Mesenchymal stem cell (in vitro differentiated cells and primary cell): ENCODE data around the gene YPEL5.
"Not testable (repeated sequence)": the region's sequence is repeated elsewhere in the genome, so short reads cannot be mapped to it uniquely, and the experiment has no call there.

Source experiments
- DNase-seq: peaks from one replicate; pipeline ENCODE4 v3.0.0-alpha.2; 2013
- H2AFZ ChIP-seq: one replicate; pipeline ENCODE4 v1.6.1; 2013; ENCODE audit warnings: low read depth, mild to moderate bottlenecking, control low read depth, inconsistent platforms, low read length, moderate library complexity
- H2AK5ac ChIP-seq: 2 replicates; pipeline ENCODE4 v1.6.1; 2013; ENCODE audit warnings: low read length, moderate library complexity, mild to moderate bottlenecking, inconsistent platforms; ENCODE audit not compliant: severe bottlenecking
- H2BK120ac ChIP-seq: one replicate; pipeline ENCODE4 v1.6.1; 2013; ENCODE audit warnings: low read depth, mild to moderate bottlenecking, inconsistent platforms, low read length, moderate library complexity
- H2BK12ac ChIP-seq, 2 experiments: one replicate each; pipeline ENCODE4 v1.6.1; 2013; ENCODE audit warnings: inconsistent platforms in 2 of 2, low read length in 2 of 2, mild to moderate bottlenecking in 2 of 2, moderate library complexity in 2 of 2, control low read depth in 1 of 2
- H2BK15ac ChIP-seq: one replicate; pipeline ENCODE4 v1.6.1; 2013; ENCODE audit warnings: mild to moderate bottlenecking, low read depth, inconsistent platforms; ENCODE audit not compliant: poor library complexity, severe bottlenecking
- H2BK5ac ChIP-seq: 2 replicates; pipeline ENCODE4 v1.6.1; 2013; ENCODE audit warnings: low read depth, mild to moderate bottlenecking, low read length, control low read depth, inconsistent platforms; ENCODE audit not compliant: poor library complexity, severe bottlenecking
- H3K14ac ChIP-seq, 2 experiments: one replicate each; pipeline ENCODE4 v1.6.1; 2013; ENCODE audit warnings: inconsistent platforms in 2 of 2, low read length in 2 of 2, control low read depth in 1 of 2, mild to moderate bottlenecking in 1 of 2, moderate library complexity in 1 of 2
- H3K18ac ChIP-seq, 2 experiments: one replicate each; pipeline ENCODE4 v1.6.1; 2013; ENCODE audit warnings: inconsistent platforms in 2 of 2, low read length in 2 of 2, control low read depth in 1 of 2, low read depth in 1 of 2, mild to moderate bottlenecking in 1 of 2
- H3K23ac ChIP-seq, 2 experiments: one replicate each; pipeline ENCODE4 v1.6.1; 2013; ENCODE audit warnings: inconsistent platforms in 2 of 2, low read length in 2 of 2, mild to moderate bottlenecking in 2 of 2, moderate library complexity in 2 of 2, control low read depth in 1 of 2
- H3K27ac ChIP-seq: 2 replicates; pipeline ENCODE4 v1.5.1; 2013; ENCODE audit warnings: mild to moderate bottlenecking, moderate library complexity, low read length, control low read depth, inconsistent platforms; ENCODE audit not compliant: poor library complexity, severe bottlenecking
- H3K27me3 ChIP-seq, 2 experiments: 2 replicates each; pipeline versions ENCODE4 v1.6.1 to v1.7.0; 2013; ENCODE audit warnings: low read length in 2 of 2, mild to moderate bottlenecking in 2 of 2, moderate library complexity in 2 of 2, control low read depth in 1 of 2, inconsistent platforms in 1 of 2; ENCODE audit not compliant: control insufficient read depth in 1 of 2, insufficient read depth in 1 of 2
- H3K36me3 ChIP-seq, 2 experiments: 2 replicates each; pipeline versions ENCODE4 v1.6.1 to v1.7.0; 2013; ENCODE audit warnings: low read length in 2 of 2, control low read depth in 1 of 2, inconsistent platforms in 1 of 2, low read depth in 1 of 2, mild to moderate bottlenecking in 1 of 2; ENCODE audit not compliant: insufficient read depth in 2 of 2, control insufficient read depth in 1 of 2
- H3K4ac ChIP-seq, 2 experiments: one replicate each; pipeline ENCODE4 v1.6.1; 2013; ENCODE audit warnings: inconsistent platforms in 2 of 2, low read length in 2 of 2, mild to moderate bottlenecking in 2 of 2, moderate library complexity in 2 of 2, control low read depth in 1 of 2, low read depth in 1 of 2
- H3K4me1 ChIP-seq: 2 replicates; pipeline ENCODE4 v1.6.1; 2013; ENCODE audit warnings: low read depth, low read length, control low read depth; ENCODE audit not compliant: control insufficient read depth, insufficient read depth
- H3K4me2 ChIP-seq: 2 replicates; pipeline ENCODE4 v1.6.1; 2013; ENCODE audit warnings: low read length, mild to moderate bottlenecking, inconsistent platforms; ENCODE audit not compliant: poor library complexity, severe bottlenecking
- H3K4me3 ChIP-seq, 2 experiments: 2 replicates each; pipeline versions ENCODE4 v1.5.1 to v1.7.0; 2013; ENCODE audit warnings: low read length in 2 of 2, mild to moderate bottlenecking in 2 of 2, control low read depth in 1 of 2, low read depth in 1 of 2; ENCODE audit not compliant: insufficient read depth in 1 of 2
- H3K79me1 ChIP-seq: replicated peaks from 2 replicates; pipeline ENCODE4 v1.6.1; 2013; ENCODE audit warnings: mild to moderate bottlenecking, control low read depth, low read length, inconsistent platforms; ENCODE audit not compliant: poor library complexity, severe bottlenecking
- H3K9ac ChIP-seq: 2 replicates; pipeline ENCODE4 v1.7.0; 2013; ENCODE audit warnings: mild to moderate bottlenecking, low read length, moderate library complexity
- H3K9me3 ChIP-seq: 2 replicates; pipeline ENCODE4 v1.7.0; 2013; ENCODE audit warnings: mild to moderate bottlenecking, low read length; ENCODE audit not compliant: control insufficient read depth
- H4K8ac ChIP-seq: one replicate; pipeline ENCODE4 v1.6.1; 2013; ENCODE audit warnings: inconsistent platforms, mild to moderate bottlenecking, low read length, moderate library complexity
- H4K91ac ChIP-seq: one replicate; pipeline ENCODE4 v1.6.1; 2013; ENCODE audit warnings: mild to moderate bottlenecking, low read length, inconsistent platforms
- WGBS: methylation state at CpG from one replicate; pipeline ENCODE4 v1.1.7; 2013; ENCODE audit warnings: mixed read lengths; 5-methylcytosine and 5-hydroxymethylcytosine counted together

The YPEL5 gene

DNA sequence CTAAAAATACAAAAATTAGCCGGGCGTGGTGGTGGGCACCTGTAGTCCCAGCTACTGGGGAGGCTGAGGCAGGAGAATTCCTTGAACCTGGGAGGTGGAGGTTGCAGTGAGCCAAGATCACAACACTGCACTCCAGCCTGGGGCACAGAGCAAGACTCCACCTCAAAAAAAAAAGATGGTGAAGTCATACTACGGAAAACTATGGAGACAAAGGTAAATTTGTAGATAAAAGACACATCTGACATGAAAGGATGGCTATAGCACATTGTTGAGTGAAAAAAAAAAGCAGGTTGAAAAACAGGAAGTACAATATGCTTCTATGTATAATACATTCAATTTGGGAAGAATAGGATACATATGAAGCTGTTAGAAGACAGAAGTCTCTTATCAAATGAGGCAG, 1.9 kb upstream of the YPEL5 start:
- not testable (repeated sequence) for H2BK5ac ChIP-seq, H3K27me3 ChIP-seq, H3K14ac ChIP-seq, H3K9me3 ChIP-seq, H4K91ac ChIP-seq, H3K79me1 ChIP-seq, H3K23ac ChIP-seq, H2AFZ ChIP-seq, H3K9ac ChIP-seq, H2BK12ac ChIP-seq, H3K4ac ChIP-seq, H2BK120ac ChIP-seq, H3K4me1 ChIP-seq, H2BK15ac ChIP-seq, H2AK5ac ChIP-seq, DNase-seq, H3K27ac ChIP-seq, H3K4me2 ChIP-seq, H4K8ac ChIP-seq, H3K4me3 ChIP-seq, H3K18ac ChIP-seq
- whole genome bisulfite sequencing: 75% methylated on average over 1 of the region's 3 CpGs
- peaks cover 0 to 15% of the 10 kb centered on the region in 2 experiments for H3K36me3 ChIP-seq

DNA sequence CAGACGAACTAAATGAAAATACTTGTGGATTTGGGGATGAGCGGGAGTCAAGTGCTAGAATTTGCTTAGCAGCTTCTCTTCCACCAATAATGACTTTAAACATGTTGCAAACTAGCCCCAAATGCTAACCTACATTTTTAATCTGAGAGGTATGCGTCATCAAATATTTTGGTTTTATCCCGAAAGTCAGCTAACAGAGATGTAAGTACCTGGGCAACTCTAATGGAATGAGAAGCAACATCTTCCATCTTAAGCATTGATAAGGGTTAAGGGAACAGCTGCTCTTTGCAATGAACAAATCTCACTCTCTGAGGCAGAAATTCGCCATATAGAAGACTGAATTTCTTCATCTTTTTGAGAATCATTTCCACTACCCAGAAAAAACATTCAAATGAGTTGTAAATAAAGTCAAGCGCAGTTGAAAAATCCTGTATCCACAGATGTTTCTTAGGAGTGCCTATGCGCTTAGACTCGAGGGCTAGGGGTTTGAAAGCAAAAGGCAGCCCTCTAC, 926 bp upstream of the YPEL5 start:
- Histone ChIP-seq H3K36me3 (peaks cover 0 to 24% of the 10 kb centered on the region in 2 experiments), H3K23ac (no peak overlapping the region), H2BK12ac (no peak overlapping the region), H3K27ac (peak overlapping the region; percentile 28), H3K18ac (peak overlapping the region in 1 of 2 experiments; percentile 54), H2BK5ac (no peak overlapping the region), H3K4me3 (peak overlapping the region; percentile 52 to 92), H4K8ac (peak overlapping the region; percentile 3), H3K4me2 (peak overlapping the region; percentile 88), H3K14ac (no peak overlapping the region), H2AK5ac (no peak overlapping the region), H3K9me3 (no peaks in the 10 kb centered on the region), H3K4ac (no peak overlapping the region), H4K91ac (no peak overlapping the region), H3K79me1 (peaks cover 4% of the 10 kb centered on the region), H3K4me1 (peaks cover 4% of the 10 kb centered on the region), H3K9ac (peak overlapping the region; percentile 97), H3K27me3 (peaks cover 0 to 7% of the 10 kb centered on the region in 2 experiments), H2BK15ac (no peak overlapping the region), H2AFZ (peak overlapping the region; percentile 18), H2BK120ac (no peak overlapping the region)
- DNase-seq: no peak
- 46% methylated on average over 8 of the region's 8 CpGs for WGBS

DNA sequence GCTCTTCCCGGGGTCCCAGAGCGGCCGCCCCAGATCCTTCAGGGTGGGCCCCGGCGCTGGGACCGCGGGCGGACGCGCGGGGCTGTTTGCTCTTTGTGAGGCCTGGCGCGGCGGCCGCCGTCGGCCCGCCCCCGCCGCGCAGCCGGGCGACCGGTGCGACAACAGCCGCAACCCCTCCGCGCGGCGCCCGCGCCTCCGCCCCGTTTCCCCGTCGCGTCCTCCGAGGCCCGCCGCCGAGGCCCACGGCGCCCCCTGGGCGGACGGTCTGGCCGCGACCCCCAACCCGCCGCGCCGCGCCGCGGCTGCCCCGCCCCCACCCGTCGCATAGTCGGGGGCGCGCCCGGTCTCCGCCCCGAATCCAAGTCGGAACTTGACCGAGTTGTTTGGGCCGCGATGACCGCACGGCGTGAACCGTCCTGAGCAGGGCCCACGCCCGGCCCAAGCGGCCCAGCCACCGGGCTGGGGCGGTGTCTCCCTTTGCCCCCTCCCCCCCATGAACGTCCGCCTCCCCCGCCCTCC, 448 bp downstream of the YPEL5 start:
- Histone ChIP-seq H2BK15ac (peak overlapping the region; percentile 97), H3K9me3 (no peaks in the 10 kb centered on the region), H2AFZ (peak overlapping the region; percentile 63), H3K79me1 (peaks cover 8% of the 10 kb centered on the region), H3K4ac (peak overlapping the region; percentile 91 to 95), H3K18ac (peak overlapping the region; percentile 65 to 91), H3K14ac (peak overlapping the region; percentile 91 to 92), H4K8ac (peak overlapping the region; percentile 88), H4K91ac (peak overlapping the region; percentile 89), H3K23ac (peak overlapping the region in 1 of 2 experiments; percentile 96), H3K36me3 (peaks cover 0 to 38% of the 10 kb centered on the region in 2 experiments), H2AK5ac (no peak overlapping the region), H3K27ac (peak overlapping the region; percentile 74), H3K4me1 (peaks cover 4% of the 10 kb centered on the region), H2BK120ac (peak overlapping the region; percentile 93), H3K4me3 (peak overlapping the region; percentile 88 to 98), H2BK12ac (no peak overlapping the region), H3K4me2 (peak overlapping the region; percentile 50), H2BK5ac (peak overlapping the region; percentile 95), H3K27me3 (no peaks in the 10 kb centered on the region), H3K9ac (peak overlapping the region; percentile 97)
- no peak for DNase-seq
- under 1% methylated on average over 48 of the region's 79 CpGs for WGBS

DNA sequence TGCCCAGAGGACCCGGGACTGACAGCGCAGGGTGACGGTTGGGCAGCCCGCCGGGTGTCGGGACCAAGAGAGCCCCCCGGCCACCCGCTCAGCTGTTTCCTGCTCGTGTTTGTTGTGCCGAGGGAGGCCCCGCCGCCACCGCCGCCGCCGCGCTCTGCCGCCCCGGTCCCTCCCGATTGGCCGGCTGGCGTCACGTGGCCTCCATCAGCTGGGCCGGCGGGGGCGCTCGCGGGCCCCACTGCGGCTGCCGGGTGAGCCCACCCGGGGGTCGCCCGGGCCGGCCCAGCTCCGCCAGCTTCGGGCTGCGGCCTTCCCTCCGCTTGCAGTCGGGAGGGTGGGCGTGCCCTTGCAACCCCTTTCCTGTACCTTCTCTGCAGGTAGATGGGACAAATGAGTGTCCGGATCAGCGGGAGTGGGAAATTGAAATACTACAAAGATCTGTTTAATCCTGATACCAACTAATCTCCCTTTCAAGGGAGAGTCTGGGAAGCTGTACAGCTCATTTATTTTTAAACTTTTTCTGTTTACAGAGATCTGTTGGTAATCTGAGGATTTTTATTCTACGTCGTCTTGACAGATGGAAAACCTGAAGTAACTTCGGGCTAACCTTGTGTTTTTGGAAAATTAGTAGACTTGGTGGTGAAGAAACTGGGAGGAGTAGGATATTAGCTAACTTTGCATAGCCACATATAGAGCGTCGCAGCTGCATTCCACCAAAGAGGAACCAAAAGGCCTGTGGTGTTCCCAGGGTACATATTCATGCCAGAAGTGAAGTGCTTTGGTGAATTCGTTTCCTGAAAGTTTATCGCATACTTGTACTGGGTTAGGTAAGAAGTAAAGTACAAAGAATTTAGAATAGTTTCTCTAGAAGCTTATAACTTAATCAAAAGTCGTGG, 1.2 kb downstream of the YPEL5 start:
- Histone ChIP-seq H3K9ac (peak overlapping the region; percentile 97), H3K27ac (peak overlapping the region; percentile 59), H3K4me2 (peak overlapping the region; percentile 78), H2BK15ac (peak overlapping the region; percentile 94), H2AFZ (peak overlapping the region; percentile 53), H3K18ac (peak overlapping the region; percentile 77 to 91), H2BK120ac (no peak overlapping the region), H3K4me3 (peak overlapping the region; percentile 88 to 98), H3K4me1 (peaks cover 4% of the 10 kb centered on the region), H3K27me3 (no peaks in the 10 kb centered on the region), H2BK5ac (peak overlapping the region; percentile 95), H3K23ac (no peak overlapping the region), H4K8ac (peak overlapping the region; percentile 88), H4K91ac (peak overlapping the region; percentile 7), H3K36me3 (peaks cover 1 to 41% of the 10 kb centered on the region in 2 experiments), H3K4ac (peak overlapping the region in 1 of 2 experiments; percentile 95), H3K14ac (peak overlapping the region in 1 of 2 experiments; percentile 48), H3K79me1 (peaks cover 8% of the 10 kb centered on the region), H2BK12ac (no peak overlapping the region), H2AK5ac (no peak overlapping the region), H3K9me3 (no peaks in the 10 kb centered on the region)
- peak; percentile 72 for DNase-seq
- WGBS: 6% methylated on average over 29 of the region's 50 CpGs
